Suprapubic skin (tissue), 4 donors: ENCODE results near the gene RPAP2. TPM values are rescaled to one million over a fixed set of nuclear protein-coding genes. Genes with fewer than 3 reads are reported as not detected.
"Not testable (repeated sequence)": the region's sequence is repeated elsewhere in the genome, so short reads cannot be mapped to it uniquely, and the experiment has no call there.

Source experiments
- DNase-seq, 2 donors: peaks; one replicate each; pipeline ENCODE4 v3.0.0-alpha.2; 2019; ENCODE audit warnings: low spot score in 2 of 2
- H3K27ac ChIP-seq: fragments of 200-600 bp; sonication (generic); one replicate; pipeline ENCODE4 v1.5.1; 2019
- H3K27me3 ChIP-seq: fragments of 200-600 bp; sonication (generic); one replicate; pipeline ENCODE4 v1.5.1; 2019
- H3K36me3 ChIP-seq: fragments of 200-600 bp; sonication (generic); one replicate; pipeline ENCODE4 v1.5.1; 2019
- H3K4me1 ChIP-seq: fragments of 200-600 bp; sonication (generic); one replicate; pipeline ENCODE4 v1.5.1; 2019
- H3K4me3 ChIP-seq: fragments of 200-600 bp; sonication (generic); one replicate; pipeline ENCODE4 v1.5.1; 2019; ENCODE audit warnings: mild to moderate bottlenecking
- H3K9me3 ChIP-seq: fragments of 200-600 bp; sonication (generic); one replicate; pipeline ENCODE4 v1.5.1; 2019
- EP300 ChIP-seq: sonication (generic); formaldehyde crosslinking; IDR thresholded peaks from one replicate; pipeline ENCODE4 v1.6.1; 2017; ENCODE audit warnings: antibody characterized with exemption
- POLR2A ChIP-seq, 2 donors: fragments of 450-650 bp; IDR thresholded peaks; one replicate each; pipeline ENCODE4 v1.6.1; 2017; ENCODE audit warnings: antibody characterized with exemption in 2 of 2, mild to moderate bottlenecking in 2 of 2, moderate library complexity in 2 of 2
- POLR2AphosphoS5 ChIP-seq, 3 donors: sonication (generic); formaldehyde crosslinking; IDR thresholded peaks; one replicate each; pipeline ENCODE4 v1.6.1; 2017; ENCODE audit warnings: antibody characterized with exemption in 3 of 3
- WGBS: methylation state at CpG from one replicate; pipeline ENCODE4 v1.1.5; 2018; 5-methylcytosine and 5-hydroxymethylcytosine counted together
- total RNA-seq, 4 donors: library from RNA; depleted of rRNA; stranded (reverse); fragments of >200 nt; gene quantifications; one replicate each; pipeline ENCODE4 v1.1.0, GENCODE V29; 2016
- TF ChIP-seq, protein P1 (sequence below), 2 donors: fragments of 200-600 bp in 1 of 2; fragments of 450-650 bp in 1 of 2; sonication (generic) in 1 of 2; IDR thresholded peaks; one replicate each; pipeline ENCODE4 v1.5.1; 2016 to 2019; ENCODE audit warnings: antibody characterized with exemption in 2 of 2, mild to moderate bottlenecking in 1 of 2, moderate library complexity in 1 of 2

Gene RPAP2
- total RNA-seq, 4 donors from 2014 or later, result 6.8 to 10.5 (median 9.0) TPM

DNA sequence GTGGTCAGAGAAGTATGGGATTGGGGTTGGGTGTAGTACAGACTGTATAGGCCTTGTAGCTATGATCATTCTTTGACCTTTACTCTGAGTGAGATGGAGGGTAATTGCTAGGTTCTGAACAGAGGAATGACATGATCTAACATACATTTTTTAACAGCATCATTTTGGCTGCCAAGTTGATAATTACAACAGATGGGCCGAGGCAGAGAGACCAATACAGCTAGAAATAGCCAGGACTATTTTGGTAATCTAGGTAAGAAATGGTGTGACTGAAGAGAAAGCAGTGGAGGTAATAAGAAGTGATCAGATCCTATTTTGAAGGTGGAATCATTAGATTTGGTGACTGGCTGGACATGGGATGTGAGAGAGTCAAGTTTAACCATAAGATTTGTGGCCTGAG lies 43.5 kb downstream of the RPAP2 start:
- no peak overlapping the region for H3K27ac ChIP-seq
- no peaks in the 10 kb centered on the region for H3K27me3 ChIP-seq
- H3K4me3 ChIP-seq, result no peak overlapping the region
- H3K9me3 ChIP-seq, result no peaks in the 10 kb centered on the region
- peaks cover 19% of the 10 kb centered on the region for H3K36me3 ChIP-seq
- no peak for TF ChIP-seq POLR2A (IDR thresholded peaks at IDR 0.05)
- TF ChIP-seq POLR2AphosphoS5 (IDR thresholded peaks at IDR 0.05), result no peak
- no peak for TF ChIP-seq EP300
- TF ChIP-seq, protein P1, sequence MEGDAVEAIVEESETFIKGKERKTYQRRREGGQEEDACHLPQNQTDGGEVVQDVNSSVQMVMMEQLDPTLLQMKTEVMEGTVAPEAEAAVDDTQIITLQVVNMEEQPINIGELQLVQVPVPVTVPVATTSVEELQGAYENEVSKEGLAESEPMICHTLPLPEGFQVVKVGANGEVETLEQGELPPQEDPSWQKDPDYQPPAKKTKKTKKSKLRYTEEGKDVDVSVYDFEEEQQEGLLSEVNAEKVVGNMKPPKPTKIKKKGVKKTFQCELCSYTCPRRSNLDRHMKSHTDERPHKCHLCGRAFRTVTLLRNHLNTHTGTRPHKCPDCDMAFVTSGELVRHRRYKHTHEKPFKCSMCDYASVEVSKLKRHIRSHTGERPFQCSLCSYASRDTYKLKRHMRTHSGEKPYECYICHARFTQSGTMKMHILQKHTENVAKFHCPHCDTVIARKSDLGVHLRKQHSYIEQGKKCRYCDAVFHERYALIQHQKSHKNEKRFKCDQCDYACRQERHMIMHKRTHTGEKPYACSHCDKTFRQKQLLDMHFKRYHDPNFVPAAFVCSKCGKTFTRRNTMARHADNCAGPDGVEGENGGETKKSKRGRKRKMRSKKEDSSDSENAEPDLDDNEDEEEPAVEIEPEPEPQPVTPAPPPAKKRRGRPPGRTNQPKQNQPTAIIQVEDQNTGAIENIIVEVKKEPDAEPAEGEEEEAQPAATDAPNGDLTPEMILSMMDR (IDR thresholded peaks at IDR 0.05), result no peak
- DNase-seq, result no peak
- 93% methylated on average over 1 of the region's 1 CpG for WGBS
- H3K4me1 ChIP-seq, result no peaks in the 10 kb centered on the region

DNA sequence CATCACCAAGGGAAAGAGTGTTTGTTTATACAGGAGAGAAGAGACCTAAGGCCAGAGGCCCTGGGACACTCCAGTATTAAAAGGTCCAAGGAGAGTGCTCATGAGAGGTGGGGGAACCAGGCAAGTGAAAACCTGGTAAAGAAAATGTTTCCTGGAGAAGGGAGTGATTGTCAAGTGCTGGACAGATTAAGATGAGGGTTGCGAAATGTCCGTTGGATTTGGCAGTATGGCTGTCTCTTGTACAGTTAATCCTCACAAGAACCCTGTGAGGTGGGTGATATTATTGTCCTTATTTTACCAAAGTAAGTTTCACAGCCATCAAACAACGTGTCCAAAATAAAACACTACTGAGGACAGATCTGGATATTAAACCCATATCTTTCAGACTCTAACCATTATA lies 44.2 kb downstream of the RPAP2 start:
- Histone ChIP-seq H3K27me3 (no peaks in the 10 kb centered on the region), H3K4me1 (no peaks in the 10 kb centered on the region), H3K9me3 (no peaks in the 10 kb centered on the region), H3K36me3 (peaks cover 21% of the 10 kb centered on the region), H3K4me3 (no peak overlapping the region), H3K27ac (no peak overlapping the region)
- 92% methylated on average over 3 of the region's 3 CpGs for WGBS
- no peak for TF ChIP-seq EP300
- DNase-seq, result no peak

DNA sequence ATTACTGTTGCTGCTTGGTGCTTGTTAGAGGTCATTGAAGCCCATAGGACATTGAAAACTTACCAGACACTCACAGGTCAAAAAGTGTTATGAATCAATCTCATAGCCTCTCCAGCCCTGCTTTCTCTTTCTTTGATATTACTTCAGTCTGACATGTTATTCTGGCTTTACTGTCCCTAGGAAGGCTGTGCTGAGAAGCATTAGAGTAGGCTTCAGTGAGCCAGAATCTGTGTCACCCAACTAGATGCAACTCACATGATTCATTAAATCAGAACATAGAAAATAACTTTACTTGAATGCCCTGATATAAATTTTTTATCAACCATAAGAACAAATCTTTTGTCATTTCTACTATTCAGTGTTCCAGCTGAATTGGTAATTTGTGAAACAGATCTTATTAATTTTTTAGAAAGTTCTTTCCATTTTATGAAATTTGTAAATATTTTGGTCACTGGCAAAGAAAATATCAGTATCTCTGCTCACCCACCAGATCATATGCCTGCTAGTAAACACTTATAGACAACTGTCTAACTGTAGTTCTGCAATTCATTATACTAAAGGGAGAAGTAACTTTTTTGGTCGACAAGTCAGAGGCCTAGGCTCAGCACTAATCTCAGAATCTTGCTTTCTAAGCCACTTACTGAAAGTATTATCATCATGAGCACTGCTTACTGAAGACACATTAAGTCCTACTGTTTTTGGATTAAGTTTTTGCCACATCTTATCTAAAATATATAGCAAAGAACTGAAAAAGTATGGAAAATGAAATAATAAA lies 48.2 kb downstream of the RPAP2 start:
- H3K4me3 ChIP-seq, result no peak overlapping the region
- no peaks in the 10 kb centered on the region for H3K4me1 ChIP-seq
- no peaks in the 10 kb centered on the region for H3K27me3 ChIP-seq
- no peaks in the 10 kb centered on the region for H3K9me3 ChIP-seq
- no peak overlapping the region for H3K27ac ChIP-seq
- 78% methylated on average over 1 of the region's 1 CpG for WGBS
- peaks cover 41% of the 10 kb centered on the region for H3K36me3 ChIP-seq
- no peak for TF ChIP-seq POLR2AphosphoS5 (IDR thresholded peaks at IDR 0.05)
- no peak for TF ChIP-seq EP300
- TF ChIP-seq, protein P1 (IDR thresholded peaks at IDR 0.05), result no peak
- no peak for TF ChIP-seq POLR2A (IDR thresholded peaks at IDR 0.05)
- no peak for DNase-seq

DNA sequence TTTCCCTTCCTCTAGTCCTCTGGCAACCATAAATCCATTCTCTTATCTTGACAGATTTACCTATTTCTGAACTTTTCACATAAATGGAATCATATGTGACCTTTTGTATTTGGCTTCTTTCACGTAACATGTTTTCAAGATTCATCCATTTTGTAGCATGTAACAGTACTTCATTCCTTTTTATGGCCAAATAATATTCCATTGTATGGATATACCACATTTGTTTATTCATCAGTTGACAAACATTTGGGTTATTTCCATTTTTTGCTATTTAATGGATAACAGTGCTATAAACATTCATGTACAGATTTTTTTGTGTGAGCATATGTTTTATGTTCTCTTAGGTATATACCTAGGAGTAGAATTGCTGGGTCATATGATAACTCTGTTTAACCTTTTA lies 54.0 kb downstream of the RPAP2 start:
- no peak for DNase-seq
- no peak overlapping the region for H3K4me3 ChIP-seq
- H3K27me3 ChIP-seq, result no peaks in the 10 kb centered on the region
- WGBS, result 95% methylated on average over 1 of the region's 1 CpG
- peaks cover 66% of the 10 kb centered on the region for H3K36me3 ChIP-seq
- TF ChIP-seq, protein P1 (IDR thresholded peaks at IDR 0.05), result no peak
- no peak for TF ChIP-seq POLR2AphosphoS5 (IDR thresholded peaks at IDR 0.05)
- TF ChIP-seq POLR2A (IDR thresholded peaks at IDR 0.05), result no peak
- no peak for TF ChIP-seq EP300
- H3K4me1 ChIP-seq, result no peaks in the 10 kb centered on the region
- peaks cover 4% of the 10 kb centered on the region for H3K9me3 ChIP-seq
- no peak overlapping the region for H3K27ac ChIP-seq

DNA sequence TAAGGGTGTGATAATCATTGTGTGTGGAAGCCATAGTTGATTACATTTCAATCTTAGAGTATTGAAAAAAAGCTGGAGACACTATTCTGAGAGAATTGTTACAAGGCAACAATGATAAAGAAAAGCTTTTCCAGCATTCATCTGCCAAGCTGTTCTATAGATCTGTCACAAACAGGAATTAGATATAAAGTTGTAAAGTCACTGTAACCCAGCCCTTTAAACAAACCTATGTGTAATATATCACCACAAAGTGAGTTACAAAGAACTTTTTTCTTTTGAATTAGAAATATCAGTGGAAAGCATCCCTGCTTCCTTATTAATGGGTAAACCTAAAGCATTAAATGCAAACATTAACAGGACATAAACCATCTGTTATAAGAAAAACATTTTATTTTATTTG lies 55.4 kb downstream of the RPAP2 start:
- Histone ChIP-seq H3K4me1 (no peaks in the 10 kb centered on the region), H3K36me3 (peaks cover 67% of the 10 kb centered on the region), H3K27ac (no peak overlapping the region), H3K4me3 (no peak overlapping the region), H3K27me3 (no peaks in the 10 kb centered on the region), H3K9me3 (peaks cover 4% of the 10 kb centered on the region)
- DNase-seq, result no peak
- TF ChIP-seq POLR2AphosphoS5 (IDR thresholded peaks at IDR 0.05) (no peak), EP300 (no peak), POLR2A (IDR thresholded peaks at IDR 0.05) (no peak)
- TF ChIP-seq, protein P1 (IDR thresholded peaks at IDR 0.05), result no peak

DNA sequence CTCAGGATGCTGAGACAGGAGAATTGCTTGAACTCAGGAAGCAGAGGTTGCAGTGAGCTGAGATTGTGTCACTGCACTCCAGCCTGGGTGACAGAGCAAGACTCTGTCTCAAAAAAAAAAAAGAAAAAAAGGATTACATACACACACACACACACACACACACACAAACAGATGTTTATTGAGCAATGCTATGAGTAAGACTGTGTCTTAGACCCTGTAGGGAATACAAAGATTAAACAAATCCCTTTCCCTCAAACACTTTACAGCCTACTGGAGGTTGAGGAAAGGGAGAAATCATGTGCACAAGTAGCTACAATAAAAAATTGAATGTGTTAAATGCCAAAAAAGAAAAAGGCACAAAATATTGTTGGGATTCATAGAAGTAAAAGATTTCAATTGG lies 58.1 kb downstream of the RPAP2 start:
- H3K9me3 ChIP-seq, result peaks cover 4% of the 10 kb centered on the region
- no peak overlapping the region for H3K27ac ChIP-seq
- H3K36me3 ChIP-seq, result peaks cover 53% of the 10 kb centered on the region
- H3K27me3 ChIP-seq, result no peaks in the 10 kb centered on the region
- H3K4me3 ChIP-seq, result no peak overlapping the region
- H3K4me1 ChIP-seq, result no peaks in the 10 kb centered on the region
- TF ChIP-seq, protein P1 (IDR thresholded peaks at IDR 0.05), result no peak
- TF ChIP-seq POLR2AphosphoS5 (IDR thresholded peaks at IDR 0.05) (no peak), POLR2A (IDR thresholded peaks at IDR 0.05) (no peak), EP300 (no peak)
- no peak for DNase-seq

DNA sequence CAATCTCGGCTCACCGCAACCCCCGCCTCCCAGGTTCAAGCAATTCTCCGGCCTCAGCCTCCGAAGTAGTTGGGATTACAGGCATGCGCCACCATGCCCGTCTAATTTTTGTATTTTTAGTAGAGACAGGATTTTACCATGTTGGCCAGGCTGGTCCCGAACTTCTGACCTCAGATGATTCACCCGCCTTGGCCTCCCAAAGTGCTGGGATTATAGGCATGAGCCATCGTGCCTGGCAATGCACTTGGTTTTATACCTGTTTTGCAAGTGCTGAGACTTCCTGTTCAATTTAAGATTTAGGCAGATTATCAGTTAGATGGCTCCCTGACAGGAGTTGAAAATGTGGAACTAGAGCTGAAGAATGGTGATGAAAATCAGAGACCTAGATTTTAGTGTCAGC lies 60.5 kb downstream of the RPAP2 start:
- peaks cover 34% of the 10 kb centered on the region for H3K36me3 ChIP-seq
- whole genome bisulfite sequencing, result 89% methylated on average over 10 of the region's 10 CpGs
- not testable (repeated sequence) for H3K4me3 ChIP-seq, H3K9me3 ChIP-seq, H3K4me1 ChIP-seq, H3K27me3 ChIP-seq, DNase-seq, H3K27ac ChIP-seq
